ENCODE results near the gene PLAC8.

Gene PLAC8

GRCh38 chr4:83114576-83114975 lies at the start of gene PLAC8:
Gene PLAC8 (minus strand): TSS chr4:83114729. CDS start chr4:83107921, 6,808 bp downstream.
- peak in 1 of 2 donors; percentile 43 for DNase-seq (ENCODE audit: low read depth in 1 of 2, low spot score in 1 of 2)

GRCh38 chr4:83153417-83153816 lies 38.9 kb upstream of the PLAC8 start:
- DNase-seq (ENCODE audit: low read depth in 1 of 2, low spot score in 1 of 2), result no peak

- no peak for DNase-seq (ENCODE audit: low read depth in 1 of 2, low spot score in 1 of 2)
Observed at GRCh38 chr4:83152746-83153145, 38.2 kb upstream of the PLAC8 start.

GRCh38 chr4:83151651-83152050 lies 37.1 kb upstream of the PLAC8 start:
- no peak for DNase-seq (ENCODE audit: low read depth in 1 of 2, low spot score in 1 of 2)

- no peak for DNase-seq (ENCODE audit: low read depth in 1 of 2, low spot score in 1 of 2)
Observed at GRCh38 chr4:83150653-83151330, 36.3 kb upstream of the PLAC8 start.

- no peak for DNase-seq (ENCODE audit: low read depth in 1 of 2, low spot score in 1 of 2)
Observed at GRCh38 chr4:83149865-83150652, 35.5 kb upstream of the PLAC8 start.

GRCh38 chr4:83146841-83147240 lies 32.3 kb upstream of the PLAC8 start:
- DNase-seq (ENCODE audit: low read depth in 1 of 2, low spot score in 1 of 2), result no peak

- peak in 1 of 2 donors; percentile 12 for DNase-seq (ENCODE audit: low read depth in 1 of 2, low spot score in 1 of 2)
Observed at GRCh38 chr4:83145776-83146175, 31.2 kb upstream of the PLAC8 start.

- no peak for DNase-seq (ENCODE audit: low read depth in 1 of 2, low spot score in 1 of 2)
Observed at GRCh38 chr4:83139514-83140156, 25.1 kb upstream of the PLAC8 start.

GRCh38 chr4:83138946-83139345 lies 24.4 kb upstream of the PLAC8 start:
- no peak for DNase-seq (ENCODE audit: low read depth in 1 of 2, low spot score in 1 of 2)

GRCh38 chr4:83132065-83132464 lies 17.5 kb upstream of the PLAC8 start:
- DNase-seq (ENCODE audit: low read depth in 1 of 2, low spot score in 1 of 2), result no peak

GRCh38 chr4:83129264-83129663 lies 14.7 kb upstream of the PLAC8 start:
- DNase-seq (ENCODE audit: low read depth in 1 of 2, low spot score in 1 of 2), result no peak

GRCh38 chr4:83128240-83128929 lies 13.9 kb upstream of the PLAC8 start:
- DNase-seq (ENCODE audit: low read depth in 1 of 2, low spot score in 1 of 2), result no peak

- DNase-seq (ENCODE audit: low read depth in 1 of 2, low spot score in 1 of 2), result no peak
Observed at GRCh38 chr4:83125738-83126141, 11.2 kb upstream of the PLAC8 start.

GRCh38 chr4:83124111-83124780 lies 9.7 kb upstream of the PLAC8 start:
- DNase-seq (ENCODE audit: low read depth in 1 of 2, low spot score in 1 of 2), result no peak

GRCh38 chr4:83121246-83121645 lies 6.7 kb upstream of the PLAC8 start:
- no peak for DNase-seq (ENCODE audit: low read depth in 1 of 2, low spot score in 1 of 2)

- no peak for DNase-seq (ENCODE audit: low read depth in 1 of 2, low spot score in 1 of 2)
Observed at GRCh38 chr4:83118869-83119268, 4.3 kb upstream of the PLAC8 start.

- DNase-seq (ENCODE audit: low read depth in 1 of 2, low spot score in 1 of 2), result no peak
Observed at GRCh38 chr4:83115656-83116285, 1.2 kb upstream of the PLAC8 start.

- DNase-seq (ENCODE audit: low read depth in 1 of 2, low spot score in 1 of 2), result no peak
Observed at GRCh38 chr4:83115000-83115399, 471 bp upstream of the PLAC8 start.

- DNase-seq (ENCODE audit: low read depth in 1 of 2, low spot score in 1 of 2), result no peak
Observed at GRCh38 chr4:83113429-83113786, 1.1 kb downstream of the PLAC8 start.

All from activated CD4-positive, alpha-beta T cell treated with anti-CD3 and anti-CD28 coated beads, Interleukin-2, amount 50 U/mL, for 24 hours (primary cell).